Smooth muscle cell (in vitro differentiated cells): ENCODE data around the gene SMAD6. TPM values are rescaled to one million over a fixed set of nuclear protein-coding genes. Genes with fewer than 3 reads are reported as not detected.

ENCODE experiments used
- DNase-seq: peaks from one replicate; lab custom pipeline; 2025; ENCODE audit not compliant: unreplicated experiment; lab: John Stamatoyannopoulos, UW
- H2AFZ ChIP-seq: fragments of 200-600 bp; sonication (generic); 2 replicates; pipeline ENCODE4 v1.6.0; 2016; ENCODE audit warnings: antibody characterized with exemption, low read depth, mild to moderate bottlenecking
- H3F3A ChIP-seq: fragments of 200-600 bp; sonication (generic); 2 replicates; pipeline ENCODE4 v1.6.0; 2017; ENCODE audit warnings: antibody characterized with exemption, low read depth
- H3K27ac ChIP-seq: fragments of 200-600 bp; sonication (generic); 2 replicates; pipeline ENCODE4 v1.5.1; 2016; ENCODE audit warnings: low read depth, mild to moderate bottlenecking
- H3K27me3 ChIP-seq: fragments of 200-600 bp; sonication (generic); 2 replicates; pipeline ENCODE4 v1.6.1; 2016; ENCODE audit warnings: low read depth, mild to moderate bottlenecking
- H3K36me3 ChIP-seq: fragments of 200-600 bp; sonication (generic); 2 replicates; pipeline ENCODE4 v1.5.1; 2016; ENCODE audit warnings: low read depth
- H3K4me1 ChIP-seq: fragments of 200-600 bp; sonication (generic); 2 replicates; pipeline ENCODE4 v1.5.1; 2016; ENCODE audit warnings: low read depth
- H3K4me2 ChIP-seq: fragments of 200-600 bp; sonication (generic); 2 replicates; pipeline ENCODE4 v1.6.0; 2016; ENCODE audit warnings: mild to moderate bottlenecking
- H3K4me3 ChIP-seq: fragments of 200-600 bp; sonication (generic); 2 replicates; pipeline ENCODE4 v1.5.1; 2016; ENCODE audit warnings: mild to moderate bottlenecking
- H3K79me2 ChIP-seq: fragments of 200-600 bp; sonication (generic); 2 replicates; pipeline ENCODE4 v1.6.0; 2016; ENCODE audit warnings: low read depth, mild to moderate bottlenecking
- H3K9ac ChIP-seq: fragments of 200-600 bp; sonication (generic); 2 replicates; pipeline ENCODE4 v1.6.0; 2016; ENCODE audit warnings: low read depth
- H3K9me3 ChIP-seq: fragments of 200-600 bp; sonication (generic); replicated peaks from 2 replicates; pipeline ENCODE4 v1.5.1; 2016; ENCODE audit warnings: low read depth
- H4K20me1 ChIP-seq: fragments of 200-600 bp; sonication (generic); 2 replicates; pipeline ENCODE4 v1.6.0; 2016; ENCODE audit warnings: low read depth
- WGBS: methylation state at CpG from one replicate; pipeline ENCODE4 v1.1.7; 2016; ENCODE audit warnings: low lambda C conversion rate; 5-methylcytosine and 5-hydroxymethylcytosine counted together
- polyA plus RNA-seq: library from polyadenylated mRNA; unstranded; fragments of >200 nt; fragmentation: Nextera tagmentation; extraction: Ambion mirVana; gene quantifications from 2 replicates; pipeline ENCODE4 v1.2.1, GENCODE V29; 2016
- total RNA-seq: library from RNA; depleted of rRNA; stranded (reverse); fragments of >200 nt; gene quantifications from 2 replicates; pipeline ENCODE4 v1.2.3, GENCODE V29; 2014
- TF ChIP-seq, protein P1 (sequence below): fragments of 200-600 bp; sonication (generic); IDR thresholded peaks from 2 replicates; pipeline ENCODE4 v1.5.1; 2017; ENCODE audit warnings: borderline replicate concordance, mild to moderate bottlenecking, antibody characterized with exemption; ENCODE audit not compliant: insufficient read depth, poor library complexity, severe bottlenecking

Gene SMAD6
- total and polyA plus RNA-seq, 2 experiments from 2014 or later, result 42.6 to 44.0 TPM

DNA sequence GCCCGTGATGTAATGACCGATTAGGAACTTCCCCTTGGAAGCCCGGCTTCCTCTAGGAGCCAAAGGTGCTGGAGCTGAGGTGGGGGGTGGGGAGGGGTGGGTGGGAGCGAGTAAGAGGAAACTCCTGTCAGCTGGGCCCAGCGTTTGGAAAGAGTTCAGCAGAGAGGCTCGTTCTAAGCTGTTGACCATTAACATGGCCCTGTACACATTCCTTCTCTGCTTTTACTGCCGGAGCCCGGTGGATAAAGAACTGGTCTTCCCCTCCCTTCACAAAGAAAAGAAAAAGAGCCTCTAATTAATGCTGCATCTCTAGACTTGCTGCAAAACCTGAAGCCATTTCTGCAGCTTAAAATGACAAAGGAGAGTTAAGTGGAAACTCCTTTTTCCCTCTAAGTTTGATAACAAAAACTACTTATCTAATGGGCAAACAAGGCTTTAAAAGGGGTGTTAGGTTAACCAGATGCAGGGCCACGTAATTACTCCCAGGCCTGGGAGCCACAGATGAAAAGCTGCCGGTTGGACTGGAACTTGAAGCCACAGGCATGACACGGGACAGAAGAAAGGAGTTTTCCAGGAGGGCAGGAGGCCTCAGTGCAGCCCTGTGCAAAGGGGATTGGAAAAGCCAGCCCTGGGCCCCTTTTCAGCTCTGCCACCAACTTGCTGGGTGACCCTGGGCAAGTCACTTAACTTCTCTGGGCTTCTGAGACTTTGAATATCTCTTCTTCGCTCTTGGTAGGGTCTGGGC lies 71.3 kb downstream of the SMAD6 start:
- peaks cover 56% of the 10 kb centered on the region for H3K4me1 ChIP-seq
- peak overlapping the region; percentile 68 for H3K4me2 ChIP-seq
- no peak overlapping the region for H3K9ac ChIP-seq
- H2AFZ ChIP-seq, result no peak overlapping the region
- no peak overlapping the region for H3K4me3 ChIP-seq
- H3K79me2 ChIP-seq, result peaks cover 96% of the 10 kb centered on the region
- DNase-seq, result no peak
- no peaks in the 10 kb centered on the region for H3K36me3 ChIP-seq
- peak overlapping the region; percentile 58 for H3K27ac ChIP-seq
- H3K27me3 ChIP-seq, result no peaks in the 10 kb centered on the region
- H3K9me3 ChIP-seq, result no peaks in the 10 kb centered on the region
- TF ChIP-seq, protein P1, sequence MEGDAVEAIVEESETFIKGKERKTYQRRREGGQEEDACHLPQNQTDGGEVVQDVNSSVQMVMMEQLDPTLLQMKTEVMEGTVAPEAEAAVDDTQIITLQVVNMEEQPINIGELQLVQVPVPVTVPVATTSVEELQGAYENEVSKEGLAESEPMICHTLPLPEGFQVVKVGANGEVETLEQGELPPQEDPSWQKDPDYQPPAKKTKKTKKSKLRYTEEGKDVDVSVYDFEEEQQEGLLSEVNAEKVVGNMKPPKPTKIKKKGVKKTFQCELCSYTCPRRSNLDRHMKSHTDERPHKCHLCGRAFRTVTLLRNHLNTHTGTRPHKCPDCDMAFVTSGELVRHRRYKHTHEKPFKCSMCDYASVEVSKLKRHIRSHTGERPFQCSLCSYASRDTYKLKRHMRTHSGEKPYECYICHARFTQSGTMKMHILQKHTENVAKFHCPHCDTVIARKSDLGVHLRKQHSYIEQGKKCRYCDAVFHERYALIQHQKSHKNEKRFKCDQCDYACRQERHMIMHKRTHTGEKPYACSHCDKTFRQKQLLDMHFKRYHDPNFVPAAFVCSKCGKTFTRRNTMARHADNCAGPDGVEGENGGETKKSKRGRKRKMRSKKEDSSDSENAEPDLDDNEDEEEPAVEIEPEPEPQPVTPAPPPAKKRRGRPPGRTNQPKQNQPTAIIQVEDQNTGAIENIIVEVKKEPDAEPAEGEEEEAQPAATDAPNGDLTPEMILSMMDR, result no peak
- peaks cover 98% of the 10 kb centered on the region for H4K20me1 ChIP-seq
- H3F3A ChIP-seq, result peaks cover 50% of the 10 kb centered on the region
- 11% methylated on average over 12 of the region's 12 CpGs for WGBS

- Histone ChIP-seq H3K9ac (no peak overlapping the region), H2AFZ (no peak overlapping the region), H3K27ac (peak overlapping the region; percentile 58), H3K4me1 (peaks cover 62% of the 10 kb centered on the region), H3K9me3 (no peaks in the 10 kb centered on the region), H3K36me3 (no peaks in the 10 kb centered on the region), H3K79me2 (peaks cover 96% of the 10 kb centered on the region), H3K27me3 (no peaks in the 10 kb centered on the region), H3K4me3 (no peak overlapping the region), H3K4me2 (peak overlapping the region; percentile 68), H3F3A (peaks cover 46% of the 10 kb centered on the region), H4K20me1 (peaks cover 98% of the 10 kb centered on the region)
- peak; percentile 45 for DNase-seq
- TF ChIP-seq, protein P1, result peak; percentile 99
- 52% methylated on average over 19 of the region's 19 CpGs for whole genome bisulfite sequencing
These were observed 72.2 kb downstream of the SMAD6 start for GRCh38 chr15:66774001-66774814.

DNA sequence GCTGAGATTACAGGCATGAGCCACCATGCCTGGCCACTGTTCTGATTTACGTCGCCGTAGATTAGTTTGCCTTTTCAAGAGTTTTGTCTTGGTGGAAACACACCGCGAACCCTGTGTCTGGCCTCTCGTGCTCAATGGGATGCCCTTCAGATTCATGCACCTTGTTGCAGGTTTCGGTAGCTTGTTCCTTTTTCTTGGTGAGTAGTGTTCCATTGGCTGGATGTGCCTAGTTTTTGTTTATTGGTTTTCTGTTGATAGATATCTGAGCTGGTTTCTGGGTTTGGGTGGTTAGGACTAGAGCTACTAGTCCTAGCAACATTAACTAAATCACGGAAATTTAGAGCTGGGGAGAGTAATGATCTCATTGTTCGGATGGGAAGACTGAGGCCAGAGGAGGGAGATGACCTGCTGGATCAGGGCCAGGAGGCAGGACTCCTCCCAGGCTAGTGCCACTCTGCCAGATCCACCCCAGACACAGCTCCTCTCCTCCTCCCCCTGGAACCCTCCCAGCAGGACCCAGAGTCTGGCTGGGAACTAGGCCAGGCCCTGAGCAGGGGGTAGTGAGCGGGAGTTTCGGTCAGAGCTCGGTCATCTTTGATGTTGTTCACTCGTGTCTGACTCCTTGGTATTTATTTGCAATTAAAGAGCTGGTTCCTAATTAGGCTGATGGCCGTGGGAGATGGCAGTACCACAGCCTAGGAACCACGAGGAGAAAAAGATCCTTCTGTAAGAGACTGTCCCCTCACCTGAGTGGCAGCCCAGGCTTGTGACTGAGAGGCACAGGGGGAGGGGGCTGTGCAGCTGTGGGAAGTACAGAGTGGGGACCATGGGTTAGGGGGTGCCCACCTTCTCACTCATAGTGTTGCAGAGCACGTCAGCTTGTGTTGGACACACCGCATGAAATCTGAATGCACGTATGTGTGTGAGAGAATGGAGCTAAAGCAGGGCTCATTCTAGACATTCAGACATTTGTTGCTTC lies 73.4 kb downstream of the SMAD6 start:
- Histone ChIP-seq H3K79me2 (peaks cover 93% of the 10 kb centered on the region), H4K20me1 (peaks cover 98% of the 10 kb centered on the region), H3K9me3 (no peaks in the 10 kb centered on the region), H3K4me3 (no peak overlapping the region), H3F3A (peaks cover 42% of the 10 kb centered on the region), H3K4me2 (no peak overlapping the region), H3K27me3 (no peaks in the 10 kb centered on the region), H3K36me3 (no peaks in the 10 kb centered on the region), H3K9ac (no peak overlapping the region), H3K4me1 (peaks cover 66% of the 10 kb centered on the region), H3K27ac (peak overlapping the region; percentile 29), H2AFZ (no peak overlapping the region)
- DNase-seq, result no peak
- WGBS, result 81% methylated on average over 18 of the region's 18 CpGs
- TF ChIP-seq, protein P1, result no peak
